Activated T-cell treated with anti-CD3 and anti-CD28 coated beads, Interleukin-2, amount 50 U/mL, for 4 hours (primary cell): Measurements from ENCODE around the gene LRRC14B. TPM values are rescaled to one million over a fixed set of nuclear protein-coding genes. Genes with fewer than 3 reads are reported as not detected.
A peak's percentile ranks its signal among the peaks of the same experiment; 100 is the strongest.

Experiments used
- ATAC-seq, 2 donors: fragments of 200-7000 bp; cut with Tn5 transposase; one replicate each; pipeline ENCODE4 v1.10.0; 2021
- DNase-seq: peaks from one replicate; pipeline ENCODE4 v3.0.0-alpha.2; 2020
- H3K27me3 Mint-ChIP-seq: one replicate; pipeline ENCODE4 v1.8.0; 2021; ENCODE audit warnings: low read depth, mixed read lengths
- H3K36me3 Mint-ChIP-seq: one replicate; pipeline ENCODE4 v1.8.0; 2022; ENCODE audit warnings: mixed read lengths; ENCODE audit not compliant: insufficient read depth
- H3K4me1 Mint-ChIP-seq: one replicate; pipeline ENCODE4 v1.8.0; 2021; ENCODE audit warnings: low read depth, mixed read lengths
- H3K4me3 Mint-ChIP-seq: one replicate; pipeline ENCODE4 v1.8.0; 2021; ENCODE audit warnings: mild to moderate bottlenecking, moderate library complexity, mixed read lengths
- H3K9me3 Mint-ChIP-seq: one replicate; pipeline ENCODE4 v1.8.0; 2021; ENCODE audit warnings: mixed read lengths
- total RNA-seq, 3 donors: library from RNA; stranded (reverse); gene quantifications; one replicate each; pipeline ENCODE4 v1.2.1, GENCODE V29; 2021

LRRC14B gene
- under 1 TPM in 1 of 3 donors, not detected in 2; 0.23 TPM for total RNA-seq

DNA sequence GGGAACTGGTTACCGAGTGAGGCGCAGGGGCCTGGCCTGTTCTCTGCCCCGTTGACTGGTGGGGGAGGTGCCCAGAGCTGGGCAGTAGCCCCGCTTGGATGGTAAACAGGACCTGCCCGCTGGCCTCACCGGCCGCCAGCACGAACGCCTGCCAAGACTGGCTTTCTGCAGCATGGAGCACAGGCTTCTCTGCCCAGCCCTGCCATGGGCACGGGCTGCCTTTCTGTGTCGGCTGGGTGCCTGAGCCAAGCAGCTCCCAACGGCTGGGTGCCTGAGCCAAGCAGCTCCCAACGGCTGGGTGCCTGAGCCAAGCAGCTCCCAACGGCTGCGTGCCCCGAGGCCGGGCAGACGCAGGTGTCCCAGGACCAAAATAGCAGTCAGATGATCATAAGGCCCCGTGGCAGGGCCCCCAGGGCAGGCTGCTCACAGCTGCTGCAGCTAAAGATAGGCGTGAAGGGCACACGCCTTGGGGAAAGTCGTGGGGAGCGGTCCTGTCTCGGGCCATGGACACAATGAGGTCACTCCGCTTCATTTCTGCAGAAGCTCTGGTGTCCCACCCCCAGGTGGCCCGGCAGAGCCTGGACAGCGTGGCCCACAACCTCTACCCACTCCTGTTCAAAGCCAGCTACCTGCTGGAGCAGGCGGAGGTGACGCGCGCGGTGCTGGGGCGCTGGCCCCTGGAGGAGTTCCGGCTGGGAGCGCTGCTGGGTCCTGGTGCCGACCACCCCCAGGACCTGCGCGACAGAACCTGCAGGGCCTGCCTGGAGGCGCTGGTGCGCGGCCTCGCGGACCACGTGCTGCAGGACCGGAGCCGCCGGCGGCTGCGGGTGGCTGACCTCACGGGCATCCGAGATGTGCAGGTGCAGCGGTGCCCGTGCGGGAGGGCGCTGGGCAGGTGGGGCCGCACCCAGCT is at the start of gene LRRC14B:
LRRC14B (plus strand) TSS at position 460 of the 913 bp plus-strand sequence; CDS start at position 504, 44 bp downstream.
- Mint-ChIP-seq H3K4me3 (no peak within 1 kb of the TSS), H3K9me3 (no peaks in the 10 kb centered on the region), H3K36me3 (no peaks in the 10 kb centered on the region), H3K27me3 (peaks cover 17% of the 10 kb centered on the region), H3K4me1 (peaks cover 4% of the 10 kb centered on the region)
- ATAC-seq = peak in 1 of 2 donors; percentile 16
- no peak for DNase-seq

DNA sequence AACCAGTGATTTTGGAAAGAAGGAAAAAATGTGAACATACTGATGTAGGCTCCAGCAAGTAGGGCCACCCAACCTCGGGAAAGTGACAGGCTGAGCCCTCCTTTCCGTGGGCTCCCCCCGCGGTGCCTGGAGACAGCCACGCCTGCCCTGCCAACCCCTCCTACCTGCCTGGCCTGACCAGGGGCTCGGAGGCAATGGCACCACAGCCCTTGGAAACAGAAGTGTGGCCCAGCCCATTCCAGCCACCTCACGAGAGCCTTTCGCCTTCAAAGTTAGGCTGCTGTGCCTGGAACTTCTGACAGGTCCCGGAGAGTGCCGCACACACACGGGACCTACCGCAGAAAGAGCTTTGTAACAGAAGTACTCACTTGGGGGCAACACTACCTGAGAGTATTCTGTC is 49.5 kb upstream of the LRRC14B start:
- Mint-ChIP-seq H3K4me1 (no peaks in the 10 kb centered on the region), H3K9me3 (peaks cover under 1% of the 10 kb centered on the region), H3K27me3 (peaks cover 7% of the 10 kb centered on the region), H3K4me3 (no peak overlapping the region), H3K36me3 (no peaks in the 10 kb centered on the region)
- ATAC-seq = no peak
- no peak for DNase-seq

DNA sequence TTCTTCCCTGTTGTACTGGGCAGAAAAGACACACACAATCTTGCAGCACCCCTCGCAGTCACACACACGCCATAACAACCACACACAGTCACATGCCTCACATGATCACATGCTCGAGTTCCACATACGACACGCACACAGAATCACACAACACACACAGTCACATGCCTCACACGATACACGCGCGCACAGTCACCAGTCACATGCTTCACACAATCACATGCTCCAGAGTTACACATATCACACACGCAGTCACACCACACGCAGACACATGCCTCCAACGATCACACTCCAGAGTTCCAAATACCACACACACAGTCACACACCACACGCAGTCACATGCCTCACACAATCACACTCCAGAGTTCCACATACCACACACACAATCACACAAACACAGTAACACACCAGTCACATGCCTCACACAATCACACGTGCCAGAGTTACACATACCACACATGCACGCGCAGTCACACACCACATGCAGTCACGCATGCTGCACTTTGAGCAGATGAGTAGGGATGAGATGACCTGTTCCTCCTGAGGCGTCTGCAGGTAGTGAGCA is 49.0 kb upstream of the LRRC14B start:
- H3K4me3 Mint-ChIP-seq = no peak overlapping the region
- ATAC-seq (no peak), DNase-seq (no peak)
- no peaks in the 10 kb centered on the region for H3K36me3 Mint-ChIP-seq
- peaks cover 7% of the 10 kb centered on the region for H3K9me3 Mint-ChIP-seq
- no peaks in the 10 kb centered on the region for H3K4me1 Mint-ChIP-seq
- H3K27me3 Mint-ChIP-seq = peaks cover 7% of the 10 kb centered on the region

- Mint-ChIP-seq H3K4me1 (no peaks in the 10 kb centered on the region), H3K27me3 (peaks cover 10% of the 10 kb centered on the region), H3K36me3 (no peaks in the 10 kb centered on the region), H3K4me3 (no peak overlapping the region), H3K9me3 (peaks cover 14% of the 10 kb centered on the region)
- ATAC-seq = no peak
- no peak for DNase-seq
Observed at GRCh38 chr5:143041-143440, 48.3 kb upstream of the LRRC14B start.

DNA sequence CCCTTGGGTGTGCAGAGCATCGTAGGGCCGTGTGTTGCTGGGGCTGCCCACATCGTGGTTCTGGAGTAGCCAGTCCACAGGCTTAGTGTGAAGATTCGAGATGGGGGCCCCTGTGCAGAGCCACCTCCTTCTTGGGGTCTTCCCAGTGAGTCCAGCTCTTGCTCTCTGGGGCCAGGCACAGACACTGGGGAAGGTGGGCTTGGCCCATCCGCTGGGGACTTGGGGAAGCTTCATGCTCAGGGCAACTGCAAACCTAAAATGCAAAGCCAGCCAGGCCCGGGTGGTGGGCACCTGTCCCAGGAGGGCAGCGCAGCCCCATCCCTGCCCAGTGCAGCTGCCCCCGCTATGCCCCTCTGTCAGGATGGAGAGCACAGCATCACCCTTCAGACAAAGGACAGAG is 46.4 kb upstream of the LRRC14B start:
- H3K4me3 Mint-ChIP-seq = no peak overlapping the region
- no peak for ATAC-seq
- DNase-seq = no peak

DNA sequence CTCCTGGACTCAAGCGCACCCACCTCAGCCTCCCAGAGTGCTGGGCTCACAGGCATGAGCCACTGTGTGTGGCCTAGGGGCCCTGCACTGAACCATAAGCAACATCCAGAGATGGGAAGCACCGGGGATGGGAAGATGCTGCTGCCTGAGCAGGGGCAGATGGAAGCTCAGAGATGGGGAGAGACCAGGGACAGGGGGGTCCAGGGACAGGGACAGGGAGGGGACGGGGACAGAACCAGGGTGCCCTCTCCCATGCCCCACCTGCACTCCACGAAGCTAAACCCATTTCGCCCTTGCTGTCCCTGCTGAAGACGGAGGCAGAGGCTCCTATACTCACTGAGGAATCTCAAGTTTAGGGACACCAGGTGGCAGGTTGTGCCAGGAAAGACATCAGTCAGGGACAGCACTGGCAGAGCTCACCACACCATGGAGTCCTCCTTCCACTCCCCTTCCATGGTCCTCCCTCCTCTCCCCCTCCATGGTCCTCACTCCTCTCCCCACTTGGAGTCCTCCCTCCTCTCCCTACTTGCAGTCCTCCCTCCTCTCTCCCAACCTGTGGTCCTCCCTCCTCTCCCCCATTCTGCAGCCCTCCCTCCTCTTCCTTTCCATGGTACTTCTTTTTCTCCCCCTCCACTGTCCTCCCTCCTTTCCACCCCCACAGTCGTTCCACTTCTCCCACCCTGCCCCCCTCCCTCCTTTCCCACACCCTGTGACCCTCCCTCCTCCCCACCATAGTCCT is 45.5 kb upstream of the LRRC14B start:
- ATAC-seq = no peak

More for the DNA sequence above, 46.4 kb upstream of the LRRC14B start:
- H3K36me3 Mint-ChIP-seq = no peaks in the 10 kb centered on the region
- H3K4me1 Mint-ChIP-seq = no peaks in the 10 kb centered on the region
- H3K9me3 Mint-ChIP-seq = peaks cover 14% of the 10 kb centered on the region
- peaks cover 10% of the 10 kb centered on the region for H3K27me3 Mint-ChIP-seq

GRCh38 chr5:147751-148150 is 43.5 kb upstream of the LRRC14B start:
- H3K4me1 Mint-ChIP-seq = no peaks in the 10 kb centered on the region
- no peak overlapping the region for H3K4me3 Mint-ChIP-seq
- peaks cover 6% of the 10 kb centered on the region for H3K27me3 Mint-ChIP-seq
- no peaks in the 10 kb centered on the region for H3K36me3 Mint-ChIP-seq
- no peak for ATAC-seq
- H3K9me3 Mint-ChIP-seq = peaks cover 14% of the 10 kb centered on the region
- no peak for DNase-seq

More for the DNA sequence above, 45.5 kb upstream of the LRRC14B start:
- no peaks in the 10 kb centered on the region for H3K4me1 Mint-ChIP-seq
- peaks cover 10% of the 10 kb centered on the region for H3K27me3 Mint-ChIP-seq
- no peak for DNase-seq
- H3K36me3 Mint-ChIP-seq = no peaks in the 10 kb centered on the region
- H3K4me3 Mint-ChIP-seq = no peak overlapping the region
- peaks cover 14% of the 10 kb centered on the region for H3K9me3 Mint-ChIP-seq

DNA sequence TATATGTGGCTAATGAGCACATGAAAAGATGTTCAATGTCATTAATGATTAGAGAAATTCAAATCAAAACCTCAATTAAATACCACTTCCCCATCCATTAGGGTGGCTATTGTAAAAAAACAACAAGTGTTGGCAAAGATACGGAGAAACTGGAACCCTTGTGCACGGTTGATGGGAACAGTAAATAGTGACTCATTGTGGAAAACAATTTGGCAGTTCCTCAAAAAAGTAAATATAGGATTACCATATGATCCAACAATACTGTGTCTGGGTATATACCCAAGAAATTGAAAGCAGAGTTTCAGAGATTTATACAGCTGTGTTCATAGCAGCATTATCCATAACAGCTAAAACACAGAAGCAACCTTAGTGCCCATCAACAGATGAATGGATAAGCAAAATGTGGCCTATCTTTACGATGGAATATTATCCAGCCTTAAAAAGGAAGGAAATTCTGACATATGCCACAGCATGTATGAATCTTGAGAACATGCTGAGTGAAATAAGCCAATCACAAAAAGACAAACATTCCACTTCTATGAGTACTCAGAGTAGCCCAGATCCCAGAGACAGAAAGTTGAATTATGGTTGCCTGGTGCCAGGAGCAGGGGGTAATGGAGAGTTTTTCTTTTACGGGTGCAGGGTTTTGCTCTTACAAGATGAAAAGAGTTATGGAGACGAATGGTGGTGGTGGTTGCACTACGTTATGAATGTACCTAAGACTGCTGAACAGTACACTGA is 41.4 kb upstream of the LRRC14B start:
- ATAC-seq = no peak

GRCh38 chr5:150746-151145 is 40.5 kb upstream of the LRRC14B start:
- Mint-ChIP-seq H3K27me3 (peaks cover 4% of the 10 kb centered on the region), H3K4me3 (no peak overlapping the region), H3K36me3 (no peaks in the 10 kb centered on the region), H3K9me3 (peaks cover 14% of the 10 kb centered on the region), H3K4me1 (no peaks in the 10 kb centered on the region)
- DNase-seq (no peak), ATAC-seq (no peak)

More for the DNA sequence above, 41.4 kb upstream of the LRRC14B start:
- Mint-ChIP-seq H3K4me1 (no peaks in the 10 kb centered on the region), H3K4me3 (no peak overlapping the region), H3K27me3 (peaks cover 4% of the 10 kb centered on the region), H3K9me3 (peaks cover 14% of the 10 kb centered on the region), H3K36me3 (no peaks in the 10 kb centered on the region)
- DNase-seq = no peak

GRCh38 chr5:152077-152476 is 39.2 kb upstream of the LRRC14B start:
- Mint-ChIP-seq H3K4me1 (no peaks in the 10 kb centered on the region), H3K9me3 (peaks cover 10% of the 10 kb centered on the region), H3K27me3 (peaks cover 5% of the 10 kb centered on the region), H3K36me3 (no peaks in the 10 kb centered on the region), H3K4me3 (no peak overlapping the region)
- ATAC-seq (no peak), DNase-seq (no peak)

- Mint-ChIP-seq H3K4me1 (no peaks in the 10 kb centered on the region), H3K9me3 (no peaks in the 10 kb centered on the region), H3K4me3 (no peak overlapping the region), H3K36me3 (no peaks in the 10 kb centered on the region), H3K27me3 (peaks cover 5% of the 10 kb centered on the region)
- ATAC-seq = no peak
- DNase-seq = no peak
Observed at GRCh38 chr5:153256-153655, 38.0 kb upstream of the LRRC14B start.

GRCh38 chr5:154236-154635 is 37.1 kb upstream of the LRRC14B start:
- Mint-ChIP-seq H3K4me3 (no peak overlapping the region), H3K4me1 (no peaks in the 10 kb centered on the region), H3K36me3 (no peaks in the 10 kb centered on the region), H3K27me3 (peaks cover 9% of the 10 kb centered on the region), H3K9me3 (no peaks in the 10 kb centered on the region)
- DNase-seq (no peak), ATAC-seq (no peak)

DNA sequence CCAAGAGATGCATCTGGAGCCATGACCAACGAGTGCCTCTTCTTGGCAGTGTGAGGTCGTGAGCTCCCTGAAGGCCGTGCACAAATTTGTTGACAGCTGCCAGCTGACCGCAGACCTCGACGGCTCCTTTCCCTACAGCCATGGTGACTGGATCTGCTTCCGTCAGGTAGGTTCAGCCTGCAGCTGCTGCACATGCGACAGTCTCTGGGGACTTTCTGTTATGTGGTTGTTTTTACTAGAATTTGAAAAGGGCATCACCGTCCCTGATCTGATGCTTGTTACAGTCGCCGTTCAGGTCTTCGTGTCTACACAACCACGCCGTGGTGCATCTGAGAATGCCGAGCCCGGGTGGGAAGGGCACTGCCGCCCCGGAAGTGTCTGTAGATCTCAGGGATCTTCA is 36.5 kb upstream of the LRRC14B start:
- Mint-ChIP-seq H3K9me3 (no peaks in the 10 kb centered on the region), H3K36me3 (no peaks in the 10 kb centered on the region), H3K4me3 (no peak overlapping the region), H3K4me1 (no peaks in the 10 kb centered on the region), H3K27me3 (peaks cover 15% of the 10 kb centered on the region)
- DNase-seq (no peak), ATAC-seq (no peak)
